ENCODE data around the gene P4HA2. TPM values are rescaled to one million over a fixed set of nuclear protein-coding genes. Genes with fewer than 3 reads are reported as not detected.

Gene P4HA2
- total and polyA plus RNA-seq, 2 of the 8 experiments (the other 6 are each of a cell fraction or from before 2014, with no cell fraction given): 7.4 to 9.3 TPM

- no peak overlapping the region for H2BK120ac ChIP-seq (replicated peaks; ENCODE audit: low read depth, low read length)
- H3K36me3 ChIP-seq (ENCODE audit: control insufficient read depth in 2 of 4, insufficient read depth in 4 of 4, low read length in 3 of 4): no peaks in the 10 kb centered on the region
- TF ChIP-seq ATF2 (IDR thresholded peaks at IDR 0.05; ENCODE audit: low read length) (no peak), TBP (IDR thresholded peaks at IDR 0.05; ENCODE audit: low read depth, low read length) (no peak), EP300 (IDR thresholded peaks at IDR 0.05; ENCODE audit: borderline replicate concordance in 1 of 2, low read depth in 2 of 2, low read length in 2 of 2) (no peak), TAF7 (optimal IDR thresholded peaks at IDR 0.05; ENCODE audit: borderline replicate concordance, low read depth, low read length) (no peak), CBX5 (IDR thresholded peaks at IDR 0.05; ENCODE audit: low read depth, low read length) (no peak)
- no peak overlapping the region for H3K18ac ChIP-seq (ENCODE audit: extremely low read depth, low read length)
- H2AK5ac ChIP-seq (ENCODE audit: low read depth, low read length): no peak overlapping the region
- no peak overlapping the region for H2AFZ ChIP-seq (ENCODE audit: low read length)
- H3K56ac ChIP-seq (replicated peaks; ENCODE audit: insufficient read length, low read depth, low read length): no peak overlapping the region
- POLR2A ChIA-PET (ENCODE audit: partially characterized antibody): no interaction called here
- peaks cover 5% of the 10 kb centered on the region for H3K23me2 ChIP-seq (ENCODE audit: low read depth, low read length)
- H2BK5ac ChIP-seq (ENCODE audit: low read depth, low read length): no peak overlapping the region
- 93% methylated on average over 9 of the region's 9 CpGs; no CpG with 5 or more reads in 1 of the 2 experiments for WGBS, 2 experiments (ENCODE audit: extremely low coverage in 1 of 2, insufficient coverage in 1 of 2, insufficient read length in 1 of 2, insufficient replicate concordance in 2 of 2, low coverage in 1 of 2, low lambda C conversion rate in 2 of 2, missing lambda C conversion rate in 1 of 2)
- H3K4me1 ChIP-seq (replicated peaks in 1 of 4; ENCODE audit: control insufficient read depth in 3 of 4, insufficient read depth in 4 of 4, low read length in 3 of 4): peaks cover 0 to 7% (median 5%) of the 10 kb centered on the region in 4 experiments; a peak in 4 of 7 replicates
- H3K9me3 ChIP-seq (ENCODE audit: insufficient read depth in 2 of 2, low read depth in 1 of 2, low read length in 1 of 2): no peaks in the 10 kb centered on the region
- no peak overlapping the region for H2BK15ac ChIP-seq (ENCODE audit: low read length)
- no peak overlapping the region for H3K27ac ChIP-seq (ENCODE audit: low read depth, low read length)
- H3K23ac ChIP-seq (ENCODE audit: insufficient read length): no peak overlapping the region
- H3K79me2 ChIP-seq (ENCODE audit: control insufficient read depth in 1 of 2, insufficient read depth in 2 of 2, low read length in 2 of 2): no peaks in the 10 kb centered on the region
- H4K5ac ChIP-seq (ENCODE audit: insufficient read length, low read depth, low read length): no peak overlapping the region
- H3K9ac ChIP-seq (replicated peaks in 1 of 4; ENCODE audit: extremely low read depth in 1 of 4, low read depth in 3 of 4, low read length in 3 of 4): no peak overlapping the region
- H3K4me2 ChIP-seq (ENCODE audit: insufficient read depth in 1 of 2, low read depth in 2 of 2, low read length in 2 of 2): no peak overlapping the region
- H3K14ac ChIP-seq (ENCODE audit: insufficient read length): no peak overlapping the region
- FAIRE-seq (no peak), DNase-seq (ENCODE audit: low read depth in 1 of 2, low spot score in 2 of 2) (no peak)
- H2BK20ac ChIP-seq (ENCODE audit: low read length): no peak overlapping the region
- peaks cover 3 to 20% (median 17%) of the 10 kb centered on the region in 4 experiments for H3K27me3 ChIP-seq (replicated peaks in 1 of 4; ENCODE audit: control insufficient read depth in 3 of 4, extremely low read depth in 1 of 4, insufficient read depth in 3 of 4, low read length in 3 of 4)
- H4K91ac ChIP-seq (replicated peaks; ENCODE audit: insufficient read length, low read length): no peak overlapping the region
- no peak overlapping the region for H2BK12ac ChIP-seq (ENCODE audit: low read depth, low read length)
- no peak overlapping the region for H3K4me3 ChIP-seq (ENCODE audit: extremely low read depth in 1 of 4, insufficient read depth in 2 of 4, low read depth in 3 of 4, low read length in 4 of 4)
- CTCF ChIA-PET (ENCODE audit: partially characterized antibody): interaction anchor here (1.5 to 4.3 kb wide), 2 partner anchors 7 to 11 kb away, joined by 4 to 39 read pairs; no protein-coding TSS in a partner anchor
- H3K79me1 ChIP-seq (ENCODE audit: low read depth, low read length): no peaks in the 10 kb centered on the region
- H4K20me1 ChIP-seq (replicated peaks in 1 of 2; ENCODE audit: control insufficient read depth in 1 of 2, insufficient read depth in 2 of 2, low read length in 2 of 2): no peaks in the 10 kb centered on the region
- no peak overlapping the region for H3K4ac ChIP-seq (replicated peaks; ENCODE audit: insufficient read length, low read depth, low read length)
- no peak overlapping the region for H4K8ac ChIP-seq (ENCODE audit: extremely low read depth, insufficient read depth, low read length)
These were observed 3.2 kb upstream of the P4HA2 start for GRCh38 chr5:132230871-132231270.

Data from H1 (cell line).